Measurements from ENCODE around the gene CAPN14.

- TF ChIP-seq POLR2AphosphoS5 (IDR thresholded peaks at IDR 0.05) (no peak), CTCF (IDR thresholded peaks at IDR 0.05) (no peak)
Observed at GRCh38 chr2:31132786-31133185, 84.5 kb downstream of the CAPN14 start.
